GM18517 (cell line): ENCODE data around the gene GRID2.

Experiments
- ATAC-seq: cut with Tn5 transposase; IDR thresholded peaks from one replicate; pipeline ENCODE4 v1.9.1; 2021; ENCODE audit warnings: mild to moderate bottlenecking, moderate library complexity; ENCODE audit not compliant: unreplicated experiment

Gene GRID2

DNA sequence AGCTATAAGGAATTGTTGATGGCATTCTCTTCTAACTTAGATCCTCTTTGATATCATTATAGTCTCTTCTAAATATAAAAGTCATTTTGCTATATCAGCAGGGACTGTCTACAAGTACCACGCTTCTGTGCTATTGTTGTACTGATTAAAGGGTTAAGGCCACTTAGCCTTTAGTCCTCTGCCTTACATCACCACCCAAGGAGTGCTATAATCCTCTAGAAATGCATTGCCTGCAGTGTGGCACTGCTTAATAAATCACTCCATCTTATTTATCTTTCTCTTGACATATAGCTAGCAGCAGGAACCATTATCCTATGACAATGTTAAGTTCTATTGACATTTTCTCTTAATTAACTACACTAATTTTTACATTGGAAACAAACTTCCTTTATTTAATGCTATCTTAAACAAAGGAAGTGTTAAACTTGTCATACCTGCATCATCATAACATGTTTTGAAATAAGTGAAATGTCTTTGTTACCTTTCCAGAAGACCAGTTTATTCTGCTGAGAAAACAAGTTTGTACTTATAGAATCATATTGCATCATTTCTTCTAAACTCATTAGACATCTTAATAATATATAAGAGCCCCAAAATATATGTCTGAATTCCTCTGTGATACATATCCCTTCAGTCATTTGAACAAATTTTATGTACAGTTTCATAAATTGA lies 1163.9 kb downstream of the GRID2 start:
- ATAC-seq: no peak

DNA sequence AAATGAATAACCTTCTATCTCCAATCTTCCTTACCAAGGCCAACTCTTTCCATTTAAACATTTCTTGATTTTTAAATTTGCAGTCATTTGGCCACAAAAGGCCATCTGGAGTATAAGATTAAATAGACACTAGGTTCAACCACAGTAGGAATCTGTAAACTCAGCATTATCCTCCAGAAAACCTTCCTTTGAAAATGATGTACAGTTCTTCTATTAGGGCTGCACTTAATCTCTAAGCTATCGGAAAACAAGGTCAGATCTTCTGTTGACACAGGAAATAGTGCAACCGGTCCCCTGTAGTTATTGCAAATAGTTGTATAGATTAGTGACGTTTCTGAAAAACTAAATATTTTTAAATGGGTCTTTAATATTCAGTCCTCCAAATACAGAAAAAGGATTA lies 1165.8 kb downstream of the GRID2 start:
- ATAC-seq: no peak

GRCh38 chr4:93475730-93476129 lies 1172.0 kb downstream of the GRID2 start:
- no peak for ATAC-seq

- ATAC-seq: no peak
Measured at GRCh38 chr4:93478805-93479204, 1175.0 kb downstream of the GRID2 start.

DNA sequence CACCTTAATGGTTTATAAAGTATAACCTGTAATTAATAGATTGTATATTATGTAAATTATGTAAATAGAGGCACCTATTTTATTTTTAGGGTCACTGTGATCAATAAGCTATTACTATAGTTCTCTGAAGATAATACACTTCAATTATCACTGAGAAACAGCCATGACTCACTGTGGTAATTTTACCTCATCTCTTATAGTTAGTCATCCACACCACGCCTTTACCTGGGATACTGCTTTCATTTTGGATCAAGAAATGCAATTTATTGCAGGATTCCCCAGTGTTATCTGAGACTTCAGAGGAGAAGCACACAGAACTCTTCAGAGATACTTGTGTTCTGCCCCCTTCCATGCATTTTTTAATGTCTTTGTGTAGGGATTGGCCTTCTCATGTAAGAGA lies 1176.7 kb downstream of the GRID2 start:
- ATAC-seq: no peak

DNA sequence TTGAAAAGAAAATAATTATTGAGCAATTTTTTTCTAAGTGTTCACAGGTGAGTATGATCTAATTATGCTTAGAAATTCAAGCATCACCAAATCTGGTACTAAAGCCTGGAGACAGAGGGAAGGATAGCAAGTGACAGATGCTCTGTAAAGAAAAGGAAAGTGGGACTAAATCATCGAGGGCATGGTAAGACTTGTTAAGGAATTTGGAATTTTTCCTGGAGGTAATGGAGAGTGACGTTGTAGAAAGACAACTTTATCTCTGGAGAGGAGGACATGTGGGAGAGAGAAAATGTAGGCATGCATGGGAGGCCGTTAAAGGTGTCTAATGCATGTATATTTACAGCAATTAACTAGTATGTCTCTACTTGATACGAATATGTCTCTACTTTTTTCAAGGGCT lies 1191.6 kb downstream of the GRID2 start:
- no peak for ATAC-seq

GRCh38 chr4:93501244-93501643 lies 1197.5 kb downstream of the GRID2 start:
- no peak for ATAC-seq

- no peak for ATAC-seq
Measured at GRCh38 chr4:93501946-93502345, 1198.2 kb downstream of the GRID2 start.

- ATAC-seq: no peak
Measured at GRCh38 chr4:93502991-93503390, 1199.2 kb downstream of the GRID2 start.

- ATAC-seq: no peak
Measured at GRCh38 chr4:93513851-93514250, 1210.1 kb downstream of the GRID2 start.

DNA sequence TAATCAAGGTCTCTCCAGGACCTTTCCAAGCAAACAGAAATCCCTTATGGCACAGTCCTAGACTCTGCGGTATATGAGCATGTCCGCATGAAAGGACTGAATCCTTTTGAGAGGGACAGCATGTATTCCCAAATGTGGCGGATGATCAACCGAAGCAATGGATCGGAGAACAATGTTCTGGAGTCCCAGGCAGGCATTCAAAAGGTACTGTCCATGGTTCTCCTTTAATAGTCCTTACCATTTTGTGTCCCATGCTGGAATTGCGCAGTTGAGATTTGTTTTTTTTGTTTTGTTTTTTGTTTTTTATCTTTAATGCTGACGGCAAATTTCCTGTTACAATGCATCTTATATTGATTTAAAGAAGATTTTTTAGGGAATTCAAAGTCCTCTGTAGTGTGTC lies 1211.4 kb downstream of the GRID2 start:
- ATAC-seq: no peak

- no peak for ATAC-seq
Measured at GRCh38 chr4:93529692-93530372, 1226.1 kb downstream of the GRID2 start.

GRCh38 chr4:93532234-93532633 lies 1228.5 kb downstream of the GRID2 start:
- no peak for ATAC-seq

GRCh38 chr4:93540562-93540961 lies 1236.8 kb downstream of the GRID2 start:
- no peak for ATAC-seq

DNA sequence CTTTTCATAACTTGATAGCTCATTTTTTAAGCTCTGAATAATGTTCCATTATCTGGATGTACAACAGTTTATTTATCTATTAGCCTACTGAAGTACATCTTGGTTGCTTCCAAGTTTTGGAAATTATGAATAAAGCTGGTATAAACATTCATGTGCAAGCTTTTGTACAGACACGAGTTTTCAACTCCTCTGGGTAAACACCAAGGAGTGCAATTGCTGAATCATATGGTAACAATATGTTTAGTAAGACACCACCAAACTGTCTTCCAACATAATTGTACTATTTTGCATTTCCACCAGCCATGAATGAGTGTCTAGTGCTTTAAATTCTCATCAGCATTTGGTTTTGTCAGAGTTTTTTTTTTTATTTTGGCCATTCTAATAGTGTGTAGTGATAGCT lies 1258.1 kb downstream of the GRID2 start:
- no peak for ATAC-seq

DNA sequence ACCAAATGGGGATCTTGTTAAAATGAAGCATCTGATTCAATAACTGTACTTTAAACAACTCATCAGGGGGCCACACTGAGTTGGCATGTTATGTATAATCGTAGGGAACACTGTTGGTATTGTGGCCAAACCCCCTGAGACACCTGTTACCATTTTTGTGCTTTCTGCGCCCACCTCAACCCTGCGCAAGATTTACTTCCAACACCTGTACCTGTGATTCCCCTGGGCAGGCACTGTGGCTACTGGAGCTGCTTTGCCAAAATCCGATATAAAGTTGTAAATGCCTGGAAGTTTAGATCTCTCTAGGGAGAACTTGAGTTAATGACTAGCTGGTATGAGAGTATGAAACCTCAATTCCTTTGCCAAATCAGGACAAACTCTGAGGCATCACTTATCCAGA lies 1265.0 kb downstream of the GRID2 start:
- ATAC-seq: no peak

DNA sequence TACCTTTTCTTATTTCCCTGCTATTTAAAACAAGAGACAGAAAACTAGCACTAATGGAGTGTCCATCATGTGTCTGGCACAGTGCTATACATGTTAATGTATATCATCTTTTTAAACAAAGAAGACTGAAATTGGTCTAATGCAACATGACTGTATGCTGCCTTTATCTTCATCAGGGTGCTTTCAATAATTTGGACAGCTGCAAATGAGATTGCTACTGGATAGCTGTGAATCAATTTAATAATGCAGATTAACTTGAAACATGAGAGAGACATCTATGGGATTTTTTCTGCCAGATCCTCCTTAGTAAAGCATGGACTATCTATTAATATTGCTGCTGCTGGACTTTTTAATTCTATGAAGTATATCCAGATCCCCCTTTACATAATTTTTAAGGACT lies 1269.5 kb downstream of the GRID2 start:
- ATAC-seq: no peak

- no peak for ATAC-seq
Measured at GRCh38 chr4:93578942-93579341, 1275.2 kb downstream of the GRID2 start.

- no peak for ATAC-seq
Measured at GRCh38 chr4:93605163-93605562, 1301.4 kb downstream of the GRID2 start.

DNA sequence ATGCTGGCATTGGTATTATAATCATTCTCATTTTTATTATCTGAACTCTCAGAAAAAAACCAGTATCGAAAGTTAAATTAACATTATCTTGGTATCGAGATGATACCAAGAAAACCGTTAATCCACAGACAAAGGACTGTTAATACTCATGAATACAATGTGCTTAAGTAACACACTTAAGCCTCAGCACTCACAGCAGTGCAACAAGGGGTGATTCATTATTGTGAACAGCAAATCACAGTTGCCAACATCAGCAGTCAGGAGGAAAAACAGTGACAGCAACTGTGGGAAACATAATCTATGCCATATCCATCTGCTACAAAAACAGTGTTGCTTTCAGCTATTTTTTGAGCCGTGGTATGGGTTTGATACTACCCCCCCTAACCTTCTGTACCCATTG lies 1313.8 kb downstream of the GRID2 start:
- ATAC-seq: no peak

DNA sequence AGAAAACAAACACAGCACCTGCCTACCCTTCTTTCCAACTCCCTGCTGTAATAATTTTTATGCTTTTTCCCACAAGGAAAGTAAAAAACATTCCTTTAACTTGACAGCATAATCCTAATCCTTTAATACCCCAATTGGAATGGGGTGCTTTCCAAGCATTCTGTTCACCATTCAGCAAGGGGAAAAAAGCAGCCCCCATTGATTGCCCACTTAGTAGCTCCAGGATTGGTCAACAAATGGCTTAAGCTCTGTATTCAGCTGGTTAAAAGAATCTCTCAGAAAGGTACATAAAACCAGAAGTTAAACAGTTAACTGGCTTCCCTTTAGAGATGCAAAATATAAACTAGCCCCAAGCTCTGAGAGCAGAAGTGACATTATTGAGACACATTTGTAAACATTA lies 1330.0 kb downstream of the GRID2 start:
- ATAC-seq: no peak

GRCh38 chr4:93635943-93636342 lies 1332.2 kb downstream of the GRID2 start:
- ATAC-seq: no peak

- no peak for ATAC-seq
Measured at GRCh38 chr4:93645120-93645519, 1341.4 kb downstream of the GRID2 start.
